GM10248 (cell line): ENCODE data around the gene CFAP46.

ENCODE experiments used
- CTCF ChIA-PET: fragments of 300-600 bp; sonication (Branson Sonifier 250); formaldehyde crosslinking; extraction: SDS; loops from one replicate; lab custom pipeline; 2021; ENCODE audit warnings: antibody characterized with exemption; lab: Yijun Ruan, JAX
- POLR2A ChIA-PET: fragments of 350-650 bp; sonication (Branson Sonifier 250); formaldehyde crosslinking; extraction: SDS; loops from one replicate; lab custom pipeline; 2020; ENCODE audit warnings: antibody characterized with exemption; lab: Yijun Ruan, JAX
- DNase-seq: peaks from one replicate; pipeline ENCODE4 v3.0.0; 2012; ENCODE audit errors: extremely low spot score
- CTCF ChIP-seq: IDR thresholded peaks from 2 replicates; pipeline ENCODE4 v1.5.1; 2012; ENCODE audit warnings: mild to moderate bottlenecking, low read depth; ENCODE audit errors: extremely low read depth, missing control alignments, control extremely low read depth

CFAP46 gene

GRCh38 chr10:132812520-132812919 lies 129.8 kb downstream of the CFAP46 start:
- POLR2A ChIA-PET, result no interaction called here
- CTCF ChIA-PET, result no interaction called here
- no peak for DNase-seq
- TF ChIP-seq CTCF, result no peak

GRCh38 chr10:132811891-132812481 lies 130.4 kb downstream of the CFAP46 start:
- TF ChIP-seq CTCF, result no peak
- no peak for DNase-seq
- ChIA-PET POLR2A (no interaction called here), CTCF (no interaction called here)

- CTCF ChIA-PET, result no interaction called here
- DNase-seq, result no peak
- POLR2A ChIA-PET, result no interaction called here
- no peak for TF ChIP-seq CTCF
Observed at GRCh38 chr10:132810807-132811700, 131.3 kb downstream of the CFAP46 start.

- DNase-seq, result no peak
- CTCF ChIA-PET, result no interaction called here
Observed at GRCh38 chr10:132810141-132810806, 132.1 kb downstream of the CFAP46 start.

GRCh38 chr10:132809232-132810140 lies 132.9 kb downstream of the CFAP46 start:
- ChIA-PET POLR2A (no interaction called here), CTCF (interaction anchor here (1.0 kb wide), 1 partner anchor 18 kb away, joined by 3 read pairs; no protein-coding TSS in a partner anchor)
- TF ChIP-seq CTCF, result no peak
- DNase-seq, result no peak

More at GRCh38 chr10:132810141-132810806, 132.1 kb downstream of the CFAP46 start:
- POLR2A ChIA-PET, result no interaction called here
- TF ChIP-seq CTCF, result no peak
